Panc1 (cell line): ENCODE measurements around the gene PUS3. TPM values are rescaled to one million over a fixed set of nuclear protein-coding genes. Genes with fewer than 3 reads are reported as not detected.

Experiments
- ATAC-seq: fragments of 200-7000 bp; cut with Tn5 transposase; 2 replicates; pipeline ENCODE4 v1.9.1; 2020; ENCODE audit warnings: mild to moderate bottlenecking, moderate library complexity
- BruUV-seq: library from RNA; stranded (reverse); fragments of 400-500 nt; replicated peaks from 2 replicates; lab custom pipeline; 2021; lab: Mats Ljungman, UMichigan
- CTCF ChIA-PET: fragments of 300-600 bp; sonication (Branson Sonifier 250); formaldehyde crosslinking; loops from one replicate; lab custom pipeline; 2022; ENCODE audit warnings: antibody characterized with exemption; lab: Charles Lee
- POLR2A ChIA-PET: fragments of 300-600 bp; sonication (Branson Sonifier 250); formaldehyde crosslinking; loops from one replicate; lab custom pipeline; 2022; ENCODE audit warnings: antibody characterized with exemption; lab: Charles Lee
- DNase-seq: peaks from one replicate; pipeline ENCODE4 v3.0.0-alpha.2; 2010; ENCODE audit warnings: low read depth, low spot score
- H3K27ac ChIP-seq: 2 replicates; pipeline ENCODE4 v1.5.1; 2011; ENCODE audit warnings: mild to moderate bottlenecking, low read length, inconsistent platforms
- H3K27me3 ChIP-seq: fragments of 200-500 bp; sonication (Bioruptor generic); 2 replicates; pipeline ENCODE4 v1.6.0; 2014; ENCODE audit warnings: low read length, inconsistent platforms; ENCODE audit not compliant: control insufficient read depth, insufficient read depth
- H3K36me3 ChIP-seq: fragments of 200-500 bp; sonication (Bioruptor generic); 2 replicates; pipeline ENCODE4 v1.5.1; 2014; ENCODE audit warnings: inconsistent platforms, mild to moderate bottlenecking, low read length, moderate library complexity; ENCODE audit not compliant: control insufficient read depth, insufficient read depth
- H3K4me1 ChIP-seq: 2 replicates; pipeline ENCODE4 v1.5.1; 2011; ENCODE audit warnings: inconsistent platforms, mild to moderate bottlenecking, low read length, moderate library complexity; ENCODE audit not compliant: control insufficient read depth, insufficient read depth
- H3K4me3 ChIP-seq, 2 experiments: 2 replicates each; pipeline ENCODE4 v1.5.1; 2011 to 2012; ENCODE audit warnings: low read depth in 2 of 2, low read length in 2 of 2, mild to moderate bottlenecking in 2 of 2, inconsistent platforms in 1 of 2, moderate library complexity in 1 of 2
- H3K9me3 ChIP-seq: fragments of 200-500 bp; sonication (Bioruptor generic); 2 replicates; pipeline ENCODE4 v1.5.1; 2014; ENCODE audit warnings: low read depth, mild to moderate bottlenecking, inconsistent platforms, low read length, moderate library complexity; ENCODE audit not compliant: control insufficient read depth, insufficient read depth
- POLR2AphosphoS5 ChIP-seq: IDR thresholded peaks from 2 replicates; pipeline ENCODE4 v1.6.1; 2012; ENCODE audit warnings: mild to moderate bottlenecking, low read depth, low read length, moderate library complexity
- SIN3A ChIP-seq: IDR thresholded peaks from 2 replicates; pipeline ENCODE4 v1.6.1; 2012; ENCODE audit warnings: low read depth, mild to moderate bottlenecking, low read length, moderate library complexity, borderline replicate concordance; ENCODE audit not compliant: insufficient read depth
- TCF7L2 ChIP-seq: IDR thresholded peaks from 2 replicates; pipeline ENCODE4 v1.6.1; 2011; ENCODE audit warnings: mild to moderate bottlenecking, low read depth, low read length, inconsistent platforms
- in situ Hi-C: cut with HindIII; loops from 2 replicates; pipeline ENCODE4 v1.10.0; 2016; ENCODE audit warnings: low sequenced_read_pairs, low pct_unique_long_range_greater_than_20kb
- intact Hi-C: fragments of 100-400 bp; cut with micrococcal nuclease; formaldehyde crosslinking; loops from one replicate; pipeline ENCODE4 v1.10.0; 2022; ENCODE audit not compliant: unreplicated experiment
- total RNA-seq: library from RNA; stranded (reverse); gene quantifications from one replicate; pipeline ENCODE4 v1.2.1, GENCODE V29; 2021; ENCODE audit not compliant: unreplicated experiment
- TF ChIP-seq, protein P1 (sequence below): fragments of 450-650 bp; IDR thresholded peaks from 2 replicates; pipeline ENCODE4 v1.5.1; 2017; ENCODE audit warnings: mild to moderate bottlenecking
- TF ChIP-seq, protein P2 (sequence below), 2 experiments: IDR thresholded peaks; 2 replicates each; pipeline ENCODE4 v1.6.1; 2011 to 2012; ENCODE audit warnings: low read depth in 2 of 2, control low read depth in 1 of 2, low read length in 1 of 2, mild to moderate bottlenecking in 1 of 2, moderate library complexity in 1 of 2; ENCODE audit not compliant: insufficient read depth in 1 of 2

Gene PUS3
- total RNA-seq, 1 experiment from 2014 or later, result 15.1 TPM

DNA sequence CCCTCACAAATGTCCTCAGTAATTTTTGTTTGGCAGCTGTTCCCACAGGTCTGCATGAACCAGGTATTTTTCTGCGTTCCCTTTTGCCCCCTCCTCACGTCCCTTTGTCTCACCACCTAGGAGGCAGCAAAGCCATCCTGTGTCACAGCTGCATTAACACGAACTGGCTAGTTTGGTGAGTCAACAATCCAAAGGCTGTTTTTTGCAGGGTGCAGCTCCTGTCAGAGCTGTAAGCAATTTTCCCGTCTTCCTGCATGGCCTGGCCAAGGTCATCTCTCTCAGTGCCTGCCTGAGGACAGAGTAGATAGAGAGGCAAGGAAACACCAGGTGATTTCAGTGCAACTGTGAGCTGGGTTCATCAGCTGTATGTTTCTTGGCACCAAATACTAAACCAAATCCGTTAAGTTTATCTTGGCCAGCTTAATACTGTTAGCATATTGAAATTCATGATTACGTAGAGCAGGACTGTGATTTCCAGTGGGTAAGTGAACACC lies 22.3 kb upstream of the PUS3 start:
- DNase-seq (no peak), ATAC-seq (no peak)
- H3K9me3 ChIP-seq, result no peaks in the 10 kb centered on the region
- ChIA-PET CTCF (interaction anchor here (0.7 kb wide), 1 partner anchor 267 kb away, joined by 3 read pairs; no protein-coding TSS in a partner anchor), POLR2A (no interaction called here)
- H3K27me3 ChIP-seq, result peaks cover 9% of the 10 kb centered on the region; the same call in 1 of the 2 replicates
- H3K27ac ChIP-seq, result no peak overlapping the region
- BruUV-seq, result no TSS peak
- in situ Hi-C loops (loop anchor here (25.0 kb wide), 1 partner anchor 287 kb away; the partner anchor contains the start of genes FAM118B and RPUSD4), intact Hi-C loops (no loop called here)
- TF ChIP-seq POLR2AphosphoS5, result no peak
- TF ChIP-seq TCF7L2, result no peak
- TF ChIP-seq, protein P1, sequence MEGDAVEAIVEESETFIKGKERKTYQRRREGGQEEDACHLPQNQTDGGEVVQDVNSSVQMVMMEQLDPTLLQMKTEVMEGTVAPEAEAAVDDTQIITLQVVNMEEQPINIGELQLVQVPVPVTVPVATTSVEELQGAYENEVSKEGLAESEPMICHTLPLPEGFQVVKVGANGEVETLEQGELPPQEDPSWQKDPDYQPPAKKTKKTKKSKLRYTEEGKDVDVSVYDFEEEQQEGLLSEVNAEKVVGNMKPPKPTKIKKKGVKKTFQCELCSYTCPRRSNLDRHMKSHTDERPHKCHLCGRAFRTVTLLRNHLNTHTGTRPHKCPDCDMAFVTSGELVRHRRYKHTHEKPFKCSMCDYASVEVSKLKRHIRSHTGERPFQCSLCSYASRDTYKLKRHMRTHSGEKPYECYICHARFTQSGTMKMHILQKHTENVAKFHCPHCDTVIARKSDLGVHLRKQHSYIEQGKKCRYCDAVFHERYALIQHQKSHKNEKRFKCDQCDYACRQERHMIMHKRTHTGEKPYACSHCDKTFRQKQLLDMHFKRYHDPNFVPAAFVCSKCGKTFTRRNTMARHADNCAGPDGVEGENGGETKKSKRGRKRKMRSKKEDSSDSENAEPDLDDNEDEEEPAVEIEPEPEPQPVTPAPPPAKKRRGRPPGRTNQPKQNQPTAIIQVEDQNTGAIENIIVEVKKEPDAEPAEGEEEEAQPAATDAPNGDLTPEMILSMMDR, result no peak
- TF ChIP-seq, protein P2, sequence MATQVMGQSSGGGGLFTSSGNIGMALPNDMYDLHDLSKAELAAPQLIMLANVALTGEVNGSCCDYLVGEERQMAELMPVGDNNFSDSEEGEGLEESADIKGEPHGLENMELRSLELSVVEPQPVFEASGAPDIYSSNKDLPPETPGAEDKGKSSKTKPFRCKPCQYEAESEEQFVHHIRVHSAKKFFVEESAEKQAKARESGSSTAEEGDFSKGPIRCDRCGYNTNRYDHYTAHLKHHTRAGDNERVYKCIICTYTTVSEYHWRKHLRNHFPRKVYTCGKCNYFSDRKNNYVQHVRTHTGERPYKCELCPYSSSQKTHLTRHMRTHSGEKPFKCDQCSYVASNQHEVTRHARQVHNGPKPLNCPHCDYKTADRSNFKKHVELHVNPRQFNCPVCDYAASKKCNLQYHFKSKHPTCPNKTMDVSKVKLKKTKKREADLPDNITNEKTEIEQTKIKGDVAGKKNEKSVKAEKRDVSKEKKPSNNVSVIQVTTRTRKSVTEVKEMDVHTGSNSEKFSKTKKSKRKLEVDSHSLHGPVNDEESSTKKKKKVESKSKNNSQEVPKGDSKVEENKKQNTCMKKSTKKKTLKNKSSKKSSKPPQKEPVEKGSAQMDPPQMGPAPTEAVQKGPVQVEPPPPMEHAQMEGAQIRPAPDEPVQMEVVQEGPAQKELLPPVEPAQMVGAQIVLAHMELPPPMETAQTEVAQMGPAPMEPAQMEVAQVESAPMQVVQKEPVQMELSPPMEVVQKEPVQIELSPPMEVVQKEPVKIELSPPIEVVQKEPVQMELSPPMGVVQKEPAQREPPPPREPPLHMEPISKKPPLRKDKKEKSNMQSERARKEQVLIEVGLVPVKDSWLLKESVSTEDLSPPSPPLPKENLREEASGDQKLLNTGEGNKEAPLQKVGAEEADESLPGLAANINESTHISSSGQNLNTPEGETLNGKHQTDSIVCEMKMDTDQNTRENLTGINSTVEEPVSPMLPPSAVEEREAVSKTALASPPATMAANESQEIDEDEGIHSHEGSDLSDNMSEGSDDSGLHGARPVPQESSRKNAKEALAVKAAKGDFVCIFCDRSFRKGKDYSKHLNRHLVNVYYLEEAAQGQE (IDR thresholded peaks at IDR 0.05; ENCODE audit: insufficient read depth in 1 of 2, low read depth in 2 of 2, low read length in 1 of 2), result no peak
- TF ChIP-seq SIN3A, result no peak
- no peaks in the 10 kb centered on the region for H3K36me3 ChIP-seq
- no peaks in the 10 kb centered on the region for H3K4me1 ChIP-seq
- no peak overlapping the region for H3K4me3 ChIP-seq

DNA sequence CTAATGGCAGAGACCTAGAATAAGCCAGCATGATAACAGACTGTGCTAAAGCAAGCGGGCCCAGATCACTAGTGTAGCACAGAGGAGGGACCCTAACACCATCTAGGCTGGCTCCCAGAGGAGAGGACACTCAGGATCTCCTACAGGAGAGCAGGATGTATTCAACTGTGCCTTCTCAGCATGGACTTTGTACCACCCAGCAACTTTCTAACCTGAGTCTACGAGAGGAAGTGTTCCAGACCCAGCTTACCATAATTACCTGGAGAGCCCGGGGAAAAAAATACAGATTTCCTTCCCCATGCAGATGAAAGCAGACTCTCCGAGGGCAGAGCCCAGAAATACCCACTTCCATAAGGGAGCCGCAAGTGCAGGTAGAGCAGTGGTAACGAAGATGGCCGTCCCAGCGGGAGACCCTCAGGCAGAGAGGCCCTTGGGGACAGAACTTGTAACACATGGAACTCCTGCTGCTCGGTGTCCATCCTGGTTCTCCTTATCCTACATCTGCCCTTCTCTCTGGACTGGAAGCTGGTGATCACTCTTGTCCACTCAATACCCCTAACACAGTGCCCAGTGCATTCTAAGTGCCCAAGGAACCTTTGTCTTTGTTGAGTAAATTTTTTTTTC lies 21.5 kb upstream of the PUS3 start:
- intact Hi-C loops, result no loop called here
- no TSS peak for BruUV-seq
- ChIA-PET CTCF (no interaction called here), POLR2A (no interaction called here)
- Histone ChIP-seq H3K9me3 (no peaks in the 10 kb centered on the region), H3K36me3 (no peaks in the 10 kb centered on the region), H3K4me1 (no peaks in the 10 kb centered on the region), H3K27ac (no peak overlapping the region), H3K4me3 (no peak overlapping the region), H3K27me3 (peaks cover 12% of the 10 kb centered on the region; the same call in 1 of the 2 replicates)
- DNase-seq (no peak), ATAC-seq (no peak)
- in situ Hi-C loops, result loop anchor here (25.0 kb wide), 2 partner anchors 163 to 288 kb away; partner anchors contain the start of genes FAM118B and RPUSD4
- TF ChIP-seq POLR2AphosphoS5, result no peak
- TF ChIP-seq, protein P2 (IDR thresholded peaks at IDR 0.05; ENCODE audit: insufficient read depth in 1 of 2, low read depth in 2 of 2, low read length in 1 of 2), result no peak
- no peak for TF ChIP-seq SIN3A
- no peak for TF ChIP-seq TCF7L2
- TF ChIP-seq, protein P1, result no peak
